ENCODE results near the gene ABCA10. TPM values are rescaled to one million over a fixed set of nuclear protein-coding genes. Genes with fewer than 3 reads are reported as not detected.

Gene ABCA10
- total and polyA plus RNA-seq, 4 donors, result 0.32 to 5.5 (median 2.0) TPM

DNA sequence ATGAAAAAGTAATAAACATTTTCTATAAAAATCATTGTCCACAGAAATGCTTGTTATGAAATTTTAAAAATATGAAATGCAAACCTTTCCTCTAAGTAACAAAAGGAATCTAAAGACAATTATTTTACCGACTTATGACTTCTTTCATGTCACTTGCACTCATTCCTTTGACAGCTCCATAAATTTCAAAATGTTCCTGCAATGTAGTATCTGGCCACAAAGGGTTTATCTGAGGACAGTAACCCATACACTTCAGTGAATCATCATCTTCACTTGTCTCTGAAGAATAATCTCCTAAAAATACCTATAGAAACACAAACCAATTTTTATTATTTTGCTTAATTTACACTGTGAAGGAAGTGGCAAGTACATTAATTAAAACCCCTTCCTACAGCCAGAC lies 25.6 kb upstream of the ABCA10 start:
- no peak overlapping the region for H3K4me3 ChIP-seq (ENCODE audit: low read depth in 1 of 3, low read length in 3 of 3)
- TF ChIP-seq, protein P1, sequence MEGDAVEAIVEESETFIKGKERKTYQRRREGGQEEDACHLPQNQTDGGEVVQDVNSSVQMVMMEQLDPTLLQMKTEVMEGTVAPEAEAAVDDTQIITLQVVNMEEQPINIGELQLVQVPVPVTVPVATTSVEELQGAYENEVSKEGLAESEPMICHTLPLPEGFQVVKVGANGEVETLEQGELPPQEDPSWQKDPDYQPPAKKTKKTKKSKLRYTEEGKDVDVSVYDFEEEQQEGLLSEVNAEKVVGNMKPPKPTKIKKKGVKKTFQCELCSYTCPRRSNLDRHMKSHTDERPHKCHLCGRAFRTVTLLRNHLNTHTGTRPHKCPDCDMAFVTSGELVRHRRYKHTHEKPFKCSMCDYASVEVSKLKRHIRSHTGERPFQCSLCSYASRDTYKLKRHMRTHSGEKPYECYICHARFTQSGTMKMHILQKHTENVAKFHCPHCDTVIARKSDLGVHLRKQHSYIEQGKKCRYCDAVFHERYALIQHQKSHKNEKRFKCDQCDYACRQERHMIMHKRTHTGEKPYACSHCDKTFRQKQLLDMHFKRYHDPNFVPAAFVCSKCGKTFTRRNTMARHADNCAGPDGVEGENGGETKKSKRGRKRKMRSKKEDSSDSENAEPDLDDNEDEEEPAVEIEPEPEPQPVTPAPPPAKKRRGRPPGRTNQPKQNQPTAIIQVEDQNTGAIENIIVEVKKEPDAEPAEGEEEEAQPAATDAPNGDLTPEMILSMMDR (IDR thresholded peaks at IDR 0.05; ENCODE audit: low read depth, low read length, missing input control), result no peak
- TF ChIP-seq EGR1 (IDR thresholded peaks at IDR 0.05; ENCODE audit: low read depth in 2 of 2) (no peak), SP1 (IDR thresholded peaks at IDR 0.05) (no peak), HNF4A (conservative IDR thresholded peaks at IDR 0.05) (no peak), JUND (IDR thresholded peaks at IDR 0.05) (no peak), HNF4G (IDR thresholded peaks at IDR 0.05) (no peak), NR2F2 (IDR thresholded peaks at IDR 0.05) (no peak)
- TF ChIP-seq, protein P2, sequence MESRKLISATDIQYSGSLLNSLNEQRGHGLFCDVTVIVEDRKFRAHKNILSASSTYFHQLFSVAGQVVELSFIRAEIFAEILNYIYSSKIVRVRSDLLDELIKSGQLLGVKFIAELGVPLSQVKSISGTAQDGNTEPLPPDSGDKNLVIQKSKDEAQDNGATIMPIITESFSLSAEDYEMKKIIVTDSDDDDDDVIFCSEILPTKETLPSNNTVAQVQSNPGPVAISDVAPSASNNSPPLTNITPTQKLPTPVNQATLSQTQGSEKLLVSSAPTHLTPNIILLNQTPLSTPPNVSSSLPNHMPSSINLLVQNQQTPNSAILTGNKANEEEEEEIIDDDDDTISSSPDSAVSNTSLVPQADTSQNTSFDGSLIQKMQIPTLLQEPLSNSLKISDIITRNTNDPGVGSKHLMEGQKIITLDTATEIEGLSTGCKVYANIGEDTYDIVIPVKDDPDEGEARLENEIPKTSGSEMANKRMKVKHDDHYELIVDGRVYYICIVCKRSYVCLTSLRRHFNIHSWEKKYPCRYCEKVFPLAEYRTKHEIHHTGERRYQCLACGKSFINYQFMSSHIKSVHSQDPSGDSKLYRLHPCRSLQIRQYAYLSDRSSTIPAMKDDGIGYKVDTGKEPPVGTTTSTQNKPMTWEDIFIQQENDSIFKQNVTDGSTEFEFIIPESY (IDR thresholded peaks at IDR 0.05), result no peak
- TF ChIP-seq, protein P3, sequence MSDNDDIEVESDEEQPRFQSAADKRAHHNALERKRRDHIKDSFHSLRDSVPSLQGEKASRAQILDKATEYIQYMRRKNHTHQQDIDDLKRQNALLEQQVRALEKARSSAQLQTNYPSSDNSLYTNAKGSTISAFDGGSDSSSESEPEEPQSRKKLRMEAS (IDR thresholded peaks at IDR 0.05), result no peak
- DNase-seq (ENCODE audit: low spot score), result no peak
- no peaks in the 10 kb centered on the region for H3K4me1 ChIP-seq (ENCODE audit: control insufficient read depth in 4 of 4, insufficient read depth in 4 of 4, low read length in 3 of 4)
- H3K9me3 ChIP-seq (ENCODE audit: control insufficient read depth in 4 of 4, low read length in 3 of 4), result no peaks in the 10 kb centered on the region
- peaks cover 0 to 34% (median 16%) of the 10 kb centered on the region in 4 donors for H3K36me3 ChIP-seq (ENCODE audit: control insufficient read depth in 4 of 4, insufficient read depth in 3 of 4, low read depth in 1 of 4, low read length in 3 of 4)
- no peak overlapping the region for H3K9ac ChIP-seq (ENCODE audit: low read depth in 1 of 2, low read length in 2 of 2)
- no peak overlapping the region for H3K27ac ChIP-seq (ENCODE audit: low read depth in 1 of 2, low read length in 2 of 2)
- H3K27me3 ChIP-seq (ENCODE audit: control insufficient read depth in 4 of 4, insufficient read depth in 4 of 4, low read length in 3 of 4), result no peaks in the 10 kb centered on the region
- 90% methylated on average over 1 of the region's 1 CpG for WGBS

DNA sequence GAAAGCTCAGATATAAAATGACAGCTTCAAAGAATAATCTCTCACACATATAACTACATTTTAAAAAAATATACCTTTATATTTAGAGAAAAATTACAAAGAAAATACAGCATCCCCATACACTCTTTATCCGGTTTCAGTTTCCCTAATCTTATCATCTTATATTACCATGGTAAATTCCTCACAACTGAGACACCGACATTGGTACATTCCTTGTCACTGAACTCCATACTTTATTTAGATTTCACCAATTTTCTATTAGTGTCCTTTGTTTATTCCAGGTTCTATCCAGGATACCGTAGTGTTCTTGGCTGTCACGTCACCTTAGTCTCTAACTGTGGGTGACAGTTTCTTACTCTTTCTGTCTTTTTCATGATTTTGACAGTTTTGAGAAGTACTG lies 22.0 kb upstream of the ABCA10 start:
- H3K4me1 ChIP-seq (ENCODE audit: control insufficient read depth in 4 of 4, insufficient read depth in 4 of 4, low read length in 3 of 4), result peaks cover 0 to 10% (median 9%) of the 10 kb centered on the region in 4 donors
- no peak overlapping the region for H3K9ac ChIP-seq (ENCODE audit: low read depth in 1 of 2, low read length in 2 of 2)
- no peaks in the 10 kb centered on the region for H3K27me3 ChIP-seq (ENCODE audit: control insufficient read depth in 4 of 4, insufficient read depth in 4 of 4, low read length in 3 of 4)
- DNase-seq (ENCODE audit: low spot score), result no peak
- peaks cover 3 to 38% (median 18%) of the 10 kb centered on the region in 4 donors for H3K36me3 ChIP-seq (ENCODE audit: control insufficient read depth in 4 of 4, insufficient read depth in 3 of 4, low read depth in 1 of 4, low read length in 3 of 4)
- no peak overlapping the region for H3K27ac ChIP-seq (ENCODE audit: low read depth in 1 of 2, low read length in 2 of 2)
- no peaks in the 10 kb centered on the region for H3K9me3 ChIP-seq (ENCODE audit: control insufficient read depth in 4 of 4, low read length in 3 of 4)
- H3K4me3 ChIP-seq (ENCODE audit: low read depth in 1 of 3, low read length in 3 of 3), result no peak overlapping the region
- WGBS, result 87% methylated on average over 4 of the region's 4 CpGs
- no peak for TF ChIP-seq NR2F2 (IDR thresholded peaks at IDR 0.05)
- TF ChIP-seq, protein P4, sequence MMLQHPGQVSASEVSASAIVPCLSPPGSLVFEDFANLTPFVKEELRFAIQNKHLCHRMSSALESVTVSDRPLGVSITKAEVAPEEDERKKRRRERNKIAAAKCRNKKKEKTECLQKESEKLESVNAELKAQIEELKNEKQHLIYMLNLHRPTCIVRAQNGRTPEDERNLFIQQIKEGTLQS (IDR thresholded peaks at IDR 0.05), result no peak
- TF ChIP-seq, protein P3 (IDR thresholded peaks at IDR 0.05), result no peak
- TF ChIP-seq HNF4A (conservative IDR thresholded peaks at IDR 0.05), result no peak
- TF ChIP-seq JUND (IDR thresholded peaks at IDR 0.05), result no peak
- TF ChIP-seq HNF4G (IDR thresholded peaks at IDR 0.05), result no peak
- TF ChIP-seq GABPA (IDR thresholded peaks at IDR 0.05 in 1 of 2, conservative IDR thresholded peaks at IDR 0.05 in 1 of 2), result no peak
- TF ChIP-seq EGR1 (IDR thresholded peaks at IDR 0.05; ENCODE audit: low read depth in 2 of 2), result no peak
- no peak for TF ChIP-seq TAF1 (conservative IDR thresholded peaks at IDR 0.05)
- TF ChIP-seq, protein P2 (IDR thresholded peaks at IDR 0.05), result no peak
- TF ChIP-seq SP1 (IDR thresholded peaks at IDR 0.05), result no peak
- TF ChIP-seq FOXA2 (IDR thresholded peaks at IDR 0.05), result no peak
- TF ChIP-seq, protein P1 (IDR thresholded peaks at IDR 0.05; ENCODE audit: low read depth, low read length, missing input control), result no peak

Data from liver (tissue), 9 donors.